HG02973 (cell line): ENCODE data around the gene CDCP2.

Experiments used
- ATAC-seq: cut with Tn5 transposase; IDR thresholded peaks from one replicate; pipeline ENCODE4 v1.9.1; 2021; ENCODE audit warnings: moderate library complexity; ENCODE audit not compliant: unreplicated experiment

CDCP2 gene

GRCh38 chr1:54137534-54138061 lies 15.2 kb downstream of the CDCP2 start:
- ATAC-seq, result no peak

GRCh38 chr1:54136963-54137533 lies 15.8 kb downstream of the CDCP2 start:
- no peak for ATAC-seq

GRCh38 chr1:54136269-54136896 lies 16.4 kb downstream of the CDCP2 start:
- no peak for ATAC-seq

GRCh38 chr1:54135436-54136120 lies 17.2 kb downstream of the CDCP2 start:
- no peak for ATAC-seq

GRCh38 chr1:54134295-54134694 lies 18.5 kb downstream of the CDCP2 start:
- no peak for ATAC-seq

DNA sequence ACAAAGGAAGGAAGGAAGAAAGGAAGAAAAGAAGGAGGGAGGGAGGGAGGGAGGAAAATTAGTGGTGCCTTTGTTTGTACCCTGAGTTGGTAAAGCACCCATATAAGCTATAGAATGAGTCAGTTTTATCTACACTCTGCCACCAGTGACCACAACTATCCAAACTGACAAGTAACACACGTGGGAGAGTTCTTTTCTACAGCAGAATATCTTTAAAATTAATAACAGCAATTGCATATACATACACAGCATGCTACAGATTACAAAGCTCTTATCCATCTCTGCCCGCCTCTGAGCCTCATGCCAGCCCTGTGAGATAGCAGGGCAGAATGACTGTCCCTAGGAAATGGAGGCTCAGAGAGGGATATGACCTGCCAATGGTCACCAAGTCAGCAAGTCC lies 20.3 kb downstream of the CDCP2 start:
- ATAC-seq, result no peak

GRCh38 chr1:54131419-54131818 lies 21.4 kb downstream of the CDCP2 start:
- ATAC-seq, result no peak

DNA sequence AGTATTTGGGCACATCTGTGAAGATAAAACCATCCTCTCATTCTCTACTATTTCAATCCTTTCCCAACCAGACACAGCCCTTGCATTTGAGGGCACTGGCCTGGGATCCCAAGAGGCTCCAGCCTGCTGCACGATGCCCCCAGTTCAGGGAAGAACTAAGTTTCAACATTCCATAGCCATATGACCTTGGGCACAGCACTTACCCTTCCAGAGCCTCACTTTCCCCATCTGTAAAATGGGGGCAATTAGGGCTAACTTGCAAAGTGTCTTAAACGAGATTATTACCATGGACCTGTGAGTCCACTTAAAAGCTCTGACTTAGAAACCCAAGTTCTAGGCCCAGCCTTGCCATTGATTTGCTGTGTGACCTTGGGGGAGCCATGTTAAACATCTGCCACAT lies 22.9 kb downstream of the CDCP2 start:
- ATAC-seq, result no peak

DNA sequence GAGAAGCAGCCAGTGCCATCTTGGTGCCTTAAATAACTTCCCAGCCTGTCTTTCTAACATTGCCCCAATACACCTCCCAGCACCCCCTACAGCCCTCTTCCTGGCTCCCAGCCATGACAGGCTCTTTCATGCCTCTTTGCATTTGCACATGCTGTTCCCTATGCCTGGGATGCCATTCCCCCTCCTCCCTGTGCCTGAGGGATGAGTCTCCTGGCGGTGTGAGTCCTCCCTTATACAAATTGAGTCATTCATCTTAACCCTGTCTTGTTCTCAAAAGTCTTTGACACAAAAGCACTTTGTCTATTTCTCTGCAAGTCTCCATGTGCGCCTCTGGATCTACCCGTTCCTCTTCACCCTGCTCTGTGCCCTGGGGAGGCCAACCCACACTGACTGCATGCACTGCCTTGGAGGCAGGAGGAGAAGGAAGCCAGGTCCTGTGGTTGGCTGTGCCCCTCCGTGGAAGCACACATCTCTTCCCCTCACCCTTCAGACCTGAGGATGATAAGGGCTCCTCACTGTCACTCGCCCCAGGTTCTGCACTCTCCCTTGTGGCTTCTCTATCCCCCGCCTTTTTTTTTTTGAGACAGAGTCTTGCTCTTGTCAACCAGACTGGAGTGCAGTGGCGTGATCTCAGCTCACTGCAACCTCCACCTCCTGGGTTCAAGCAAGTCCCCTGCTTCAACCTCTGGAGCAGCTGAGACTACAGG lies 25.1 kb downstream of the CDCP2 start:
- no peak for ATAC-seq

GRCh38 chr1:54126271-54126815 lies 26.5 kb downstream of the CDCP2 start:
- no peak for ATAC-seq

- no peak for ATAC-seq
Measured at GRCh38 chr1:54125386-54126070, 27.3 kb downstream of the CDCP2 start.

DNA sequence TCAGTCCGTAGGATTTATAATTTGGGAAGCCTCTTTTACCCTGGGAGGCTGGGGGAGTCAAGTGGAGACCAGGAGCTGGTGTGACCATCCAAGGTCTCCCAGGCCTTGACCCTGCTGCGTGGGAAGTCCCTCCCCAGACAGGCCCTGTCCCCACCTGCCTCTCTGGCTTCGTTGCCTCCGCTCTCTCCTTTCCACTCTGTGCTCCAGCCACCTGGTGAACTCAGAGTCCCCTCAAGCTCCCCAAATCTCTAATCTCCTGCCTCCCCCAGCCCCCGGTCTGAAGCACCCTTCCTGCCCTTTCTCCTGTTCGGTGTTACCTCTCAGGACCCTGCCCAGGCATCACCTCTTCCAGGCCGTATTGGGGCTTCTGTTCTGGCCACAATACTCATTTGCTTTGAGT lies 27.9 kb downstream of the CDCP2 start:
- no peak for ATAC-seq

GRCh38 chr1:54124472-54124871 lies 28.3 kb downstream of the CDCP2 start:
- ATAC-seq, result no peak

- ATAC-seq, result no peak
Measured at GRCh38 chr1:54122992-54123391, 29.8 kb downstream of the CDCP2 start.

DNA sequence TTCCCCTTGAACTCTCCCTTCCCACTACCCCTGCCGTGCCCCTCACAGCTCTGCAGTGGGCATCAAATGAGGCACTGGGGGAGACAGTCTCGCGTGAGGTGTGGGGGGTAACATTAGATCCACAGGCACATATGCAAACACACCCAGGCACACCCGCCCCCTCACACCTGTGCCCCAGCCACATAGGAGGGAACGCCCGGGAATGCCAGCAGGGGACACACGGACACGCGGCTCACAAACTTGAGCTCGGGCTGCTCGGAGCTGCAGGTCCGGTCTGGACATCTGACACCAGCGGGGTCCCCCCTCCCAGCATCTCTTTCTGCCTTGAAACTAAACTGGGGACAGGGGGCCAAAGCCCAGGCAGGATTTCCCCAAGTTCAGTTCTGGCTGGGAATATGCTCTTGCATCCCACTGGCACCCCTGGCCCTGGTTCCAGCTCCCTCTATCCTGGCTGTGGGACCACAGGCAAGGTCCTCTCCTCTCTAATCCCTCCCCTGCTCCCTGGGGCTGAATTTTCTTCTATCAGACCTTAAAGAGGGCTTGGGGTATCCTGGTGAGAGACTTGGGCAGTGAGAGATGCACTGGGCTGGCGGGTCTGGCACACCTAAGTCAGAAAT lies 30.6 kb downstream of the CDCP2 start:
- no peak for ATAC-seq

DNA sequence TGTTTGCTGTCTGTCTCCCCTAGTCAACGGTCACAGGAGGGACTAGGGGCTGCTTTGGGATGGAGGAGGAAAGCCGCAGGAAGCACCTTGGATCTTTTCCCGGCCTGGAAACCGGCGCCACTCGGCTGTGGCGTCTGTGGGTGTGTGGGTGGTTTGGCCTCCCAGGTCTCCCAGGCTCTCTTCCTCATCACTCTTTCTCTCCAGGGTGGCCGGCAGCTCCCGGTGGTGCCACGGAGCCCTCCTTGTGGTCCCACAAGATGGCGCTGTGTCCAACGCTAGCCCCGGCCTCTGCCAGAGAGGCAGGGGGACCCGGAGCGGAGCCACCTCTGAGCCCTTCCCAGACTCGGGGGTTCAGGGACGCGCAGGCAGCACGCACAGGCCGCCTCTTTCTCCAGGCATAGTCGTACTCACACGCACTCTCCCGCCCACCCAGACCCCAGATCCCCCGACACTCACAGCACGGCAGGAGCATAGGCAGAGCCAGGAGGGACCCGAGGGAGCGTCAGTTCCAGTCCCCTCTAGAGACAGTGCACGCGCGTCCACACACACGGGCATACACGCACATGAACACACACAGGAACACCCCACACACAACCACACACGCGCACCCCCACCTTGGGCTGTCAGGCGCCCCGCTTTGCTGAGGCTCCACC lies 31.2 kb downstream of the CDCP2 start:
- ATAC-seq, result no peak

GRCh38 chr1:54120698-54121481 lies 31.9 kb downstream of the CDCP2 start:
- ATAC-seq, result no peak

- ATAC-seq, result no peak
Measured at GRCh38 chr1:54120018-54120697, 32.6 kb downstream of the CDCP2 start.
